Karpas-422 (cell line): ENCODE measurements around the gene TMX4. TPM values are rescaled to one million over a fixed set of nuclear protein-coding genes. Genes with fewer than 3 reads are reported as not detected.

Source experiments
- DNase-seq: peaks from one replicate; pipeline ENCODE4 v3.0.0-alpha.2; 2015
- H2AFZ ChIP-seq: fragments of 200-600 bp; sonication (generic); 2 replicates; pipeline ENCODE4 v1.6.1; 2014; ENCODE audit warnings: antibody characterized with exemption, low read length, mixed read lengths
- H3K27ac ChIP-seq: fragments of 200-600 bp; sonication (generic); 2 replicates; pipeline ENCODE4 v1.5.1; 2014; ENCODE audit warnings: mild to moderate bottlenecking, low read length, moderate library complexity
- H3K27me3 ChIP-seq: fragments of 200-600 bp; sonication (generic); 2 replicates; pipeline ENCODE4 v1.6.1; 2014; ENCODE audit warnings: low read length, mixed read lengths
- H3K36me3 ChIP-seq: fragments of 200-600 bp; sonication (generic); 2 replicates; pipeline ENCODE4 v1.6.1; 2014; ENCODE audit warnings: low read length, mixed read lengths; ENCODE audit not compliant: insufficient read depth
- H3K4me1 ChIP-seq: fragments of 200-600 bp; sonication (generic); 2 replicates; pipeline ENCODE4 v1.6.1; 2014; ENCODE audit warnings: mild to moderate bottlenecking, low read length, mixed read lengths
- H3K4me2 ChIP-seq: fragments of 200-600 bp; sonication (generic); 2 replicates; pipeline ENCODE4 v1.6.1; 2014; ENCODE audit warnings: low read length, low read depth, mild to moderate bottlenecking; ENCODE audit not compliant: poor library complexity, severe bottlenecking
- H3K4me3 ChIP-seq: fragments of 200-600 bp; sonication (generic); 2 replicates; pipeline ENCODE4 v1.5.1; 2014; ENCODE audit warnings: mild to moderate bottlenecking, antibody characterized with exemption, low read length, mixed read lengths
- H3K79me2 ChIP-seq: fragments of 200-600 bp; sonication (generic); 2 replicates; pipeline ENCODE4 v1.6.1; 2014; ENCODE audit warnings: mild to moderate bottlenecking, low read length, mixed read lengths
- H3K9ac ChIP-seq: fragments of 200-600 bp; sonication (generic); 2 replicates; pipeline ENCODE4 v1.6.0; 2014; ENCODE audit warnings: low read length
- H3K9me2 ChIP-seq: fragments of 200-600 bp; sonication (generic), shearing (Covaris generic); replicated peaks from 2 replicates; pipeline ENCODE4 v1.6.0; 2014; ENCODE audit warnings: mild to moderate bottlenecking, low read length, moderate library complexity; ENCODE audit not compliant: insufficient read depth
- H3K9me3 ChIP-seq: fragments of 300-700, 200-600 bp; sonication (generic); 2 replicates; pipeline ENCODE4 v1.6.1; 2014; ENCODE audit warnings: low read length, mixed read lengths
- H4K20me1 ChIP-seq: fragments of 200-600 bp; sonication (generic); 2 replicates; pipeline ENCODE4 v1.6.1; 2014; ENCODE audit warnings: mild to moderate bottlenecking, antibody characterized with exemption, low read length, low read depth; ENCODE audit not compliant: insufficient read depth
- total RNA-seq: library from RNA; depleted of rRNA; stranded (reverse); fragments of >200 nt; shearing (Covaris generic); gene quantifications from 2 replicates; pipeline ENCODE4 v1.2.3, GENCODE V29; 2014; ENCODE audit warnings: low replicate concordance

TMX4 gene
- total RNA-seq, 1 experiment from 2014 or later: 10.1 TPM

DNA sequence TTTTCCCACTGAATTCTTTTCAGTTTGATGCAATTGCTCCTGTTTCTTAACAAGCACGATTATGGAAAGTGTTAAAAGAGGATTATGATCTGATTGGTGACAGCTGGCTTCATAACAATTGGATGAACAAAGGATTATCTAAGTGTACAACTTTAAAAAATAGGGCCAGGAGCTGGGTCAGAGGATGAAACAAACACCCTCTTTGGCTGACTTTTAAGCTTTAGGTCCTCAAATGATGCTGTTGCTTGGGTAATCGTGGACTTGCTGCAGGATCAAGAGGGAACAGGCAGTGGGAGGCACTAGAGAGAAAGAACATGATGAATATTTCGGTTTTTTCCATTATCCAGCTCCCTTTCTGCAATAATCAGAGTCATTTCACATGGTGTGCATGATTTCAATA is 35.5 kb upstream of the TMX4 start:
- Histone ChIP-seq H3K4me3 (no peak overlapping the region), H3K27ac (no peak overlapping the region), H3K9me2 (no peaks in the 10 kb centered on the region), H3K9me3 (no peaks in the 10 kb centered on the region), H3K27me3 (no peaks in the 10 kb centered on the region), H3K4me2 (no peak overlapping the region), H2AFZ (no peak overlapping the region), H3K4me1 (no peaks in the 10 kb centered on the region), H3K79me2 (no peaks in the 10 kb centered on the region), H3K36me3 (no peaks in the 10 kb centered on the region), H3K9ac (no peak overlapping the region), H4K20me1 (no peaks in the 10 kb centered on the region)
- DNase-seq: no peak

- Histone ChIP-seq H3K4me1 (no peaks in the 10 kb centered on the region), H2AFZ (no peak overlapping the region), H3K9me3 (no peaks in the 10 kb centered on the region), H3K9me2 (no peaks in the 10 kb centered on the region), H3K9ac (no peak overlapping the region), H3K4me3 (no peak overlapping the region), H3K36me3 (no peaks in the 10 kb centered on the region), H3K4me2 (no peak overlapping the region), H4K20me1 (no peaks in the 10 kb centered on the region), H3K27me3 (no peaks in the 10 kb centered on the region), H3K27ac (no peak overlapping the region), H3K79me2 (no peaks in the 10 kb centered on the region)
- DNase-seq: no peak
These were observed 30.7 kb upstream of the TMX4 start for GRCh38 chr20:8050157-8050837.

- H3K4me1 ChIP-seq: no peaks in the 10 kb centered on the region
- no peak for DNase-seq
- no peaks in the 10 kb centered on the region for H4K20me1 ChIP-seq
- no peaks in the 10 kb centered on the region for H3K79me2 ChIP-seq
- no peak overlapping the region for H3K4me3 ChIP-seq
- H3K9ac ChIP-seq: no peak overlapping the region
- H3K9me2 ChIP-seq: no peaks in the 10 kb centered on the region
- no peak overlapping the region for H3K4me2 ChIP-seq
- H3K27ac ChIP-seq: no peak overlapping the region
- H3K36me3 ChIP-seq: no peaks in the 10 kb centered on the region
- no peak overlapping the region for H2AFZ ChIP-seq
- no peaks in the 10 kb centered on the region for H3K9me3 ChIP-seq
- no peaks in the 10 kb centered on the region for H3K27me3 ChIP-seq
These were observed 29.7 kb upstream of the TMX4 start for GRCh38 chr20:8049310-8049709.

DNA sequence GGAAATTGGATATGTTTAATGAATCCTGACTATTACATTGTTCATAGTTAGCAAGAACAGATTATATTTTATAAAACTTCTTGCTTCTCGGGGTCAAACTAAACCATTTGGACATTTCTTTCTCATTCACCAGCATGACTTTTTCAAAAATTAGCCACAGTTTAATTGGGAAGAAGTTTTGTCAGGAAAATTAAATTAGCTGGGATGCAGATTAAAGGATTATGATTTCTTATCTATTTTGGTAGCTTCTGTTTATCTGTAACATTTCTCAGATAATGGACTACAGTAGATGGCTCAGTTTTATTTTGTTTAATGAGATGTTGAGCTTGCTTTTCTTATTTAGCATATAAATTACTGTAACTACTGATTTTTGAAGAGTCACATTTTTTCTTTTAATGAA is 26.4 kb upstream of the TMX4 start:
- DNase-seq: no peak
- Histone ChIP-seq H3K27ac (no peak overlapping the region), H3K9me2 (no peaks in the 10 kb centered on the region), H3K4me2 (no peak overlapping the region), H3K9me3 (no peaks in the 10 kb centered on the region), H3K4me1 (no peaks in the 10 kb centered on the region), H3K36me3 (no peaks in the 10 kb centered on the region), H3K79me2 (no peaks in the 10 kb centered on the region), H3K27me3 (no peaks in the 10 kb centered on the region), H4K20me1 (no peaks in the 10 kb centered on the region), H2AFZ (no peak overlapping the region), H3K4me3 (no peak overlapping the region), H3K9ac (no peak overlapping the region)

- Histone ChIP-seq H3K9me2 (no peaks in the 10 kb centered on the region), H3K4me1 (no peaks in the 10 kb centered on the region), H4K20me1 (no peaks in the 10 kb centered on the region), H2AFZ (no peak overlapping the region), H3K4me2 (no peak overlapping the region), H3K36me3 (no peaks in the 10 kb centered on the region), H3K9me3 (no peaks in the 10 kb centered on the region), H3K79me2 (no peaks in the 10 kb centered on the region), H3K27me3 (no peaks in the 10 kb centered on the region), H3K9ac (no peak overlapping the region), H3K4me3 (no peak overlapping the region), H3K27ac (no peak overlapping the region)
- DNase-seq: peak; percentile 83
These were observed 24.2 kb upstream of the TMX4 start for GRCh38 chr20:8043687-8044282.

GRCh38 chr20:8039042-8039441 is 19.5 kb upstream of the TMX4 start:
- DNase-seq: peak; percentile 40
- Histone ChIP-seq H3K27me3 (no peaks in the 10 kb centered on the region), H4K20me1 (no peaks in the 10 kb centered on the region), H3K9me3 (no peaks in the 10 kb centered on the region), H3K27ac (no peak overlapping the region), H3K9me2 (no peaks in the 10 kb centered on the region), H3K79me2 (no peaks in the 10 kb centered on the region), H3K4me3 (no peak overlapping the region), H3K4me1 (no peaks in the 10 kb centered on the region), H3K36me3 (no peaks in the 10 kb centered on the region), H2AFZ (no peak overlapping the region), H3K4me2 (no peak overlapping the region), H3K9ac (no peak overlapping the region)

- H3K79me2 ChIP-seq: no peaks in the 10 kb centered on the region
- H2AFZ ChIP-seq: no peak overlapping the region
- no peaks in the 10 kb centered on the region for H4K20me1 ChIP-seq
- H3K9me2 ChIP-seq: no peaks in the 10 kb centered on the region
- no peak overlapping the region for H3K4me2 ChIP-seq
- no peaks in the 10 kb centered on the region for H3K4me1 ChIP-seq
- H3K9me3 ChIP-seq: no peaks in the 10 kb centered on the region
- no peak overlapping the region for H3K27ac ChIP-seq
- no peak overlapping the region for H3K4me3 ChIP-seq
- DNase-seq: no peak
- no peak overlapping the region for H3K9ac ChIP-seq
- H3K27me3 ChIP-seq: no peaks in the 10 kb centered on the region
- no peaks in the 10 kb centered on the region for H3K36me3 ChIP-seq
These were observed 17.2 kb upstream of the TMX4 start for GRCh38 chr20:8036771-8037170.

DNA sequence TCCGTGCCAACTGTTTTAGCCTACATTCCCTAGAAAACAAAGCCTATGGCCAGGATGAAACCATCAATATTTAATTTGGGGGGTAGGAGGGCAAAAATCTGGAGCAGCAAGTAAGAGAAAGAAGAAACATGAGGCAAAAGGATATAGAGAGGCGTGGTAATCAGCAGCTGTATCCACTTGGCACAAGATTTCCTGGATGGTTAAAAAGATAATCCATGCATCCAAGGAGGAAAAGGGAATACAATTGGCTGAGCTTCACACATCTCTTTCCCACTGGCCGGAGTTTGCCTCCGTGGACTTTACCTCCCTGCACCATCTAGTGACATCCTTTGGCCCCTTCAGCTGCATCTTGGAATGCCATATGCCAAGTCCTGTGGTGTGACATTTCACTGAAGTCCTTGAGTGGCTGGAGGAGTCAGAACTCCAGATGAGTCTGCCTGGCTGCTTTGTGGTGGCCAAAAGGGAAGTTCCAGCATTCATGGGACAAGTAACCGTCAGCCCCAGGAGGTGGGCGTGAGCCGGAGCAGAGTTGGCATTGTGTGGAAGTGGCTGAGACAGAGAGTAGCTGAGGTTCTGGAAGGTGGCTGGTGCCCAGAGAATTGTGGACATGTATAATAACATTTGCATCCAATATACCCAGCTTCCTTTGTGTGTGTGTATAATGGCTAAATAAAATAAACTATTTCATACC is 13.7 kb upstream of the TMX4 start:
- Histone ChIP-seq H3K36me3 (no peaks in the 10 kb centered on the region), H4K20me1 (no peaks in the 10 kb centered on the region), H3K9me2 (no peaks in the 10 kb centered on the region), H3K79me2 (no peaks in the 10 kb centered on the region), H2AFZ (no peak overlapping the region), H3K4me2 (no peak overlapping the region), H3K27me3 (no peaks in the 10 kb centered on the region), H3K4me3 (no peak overlapping the region), H3K9ac (no peak overlapping the region), H3K27ac (no peak overlapping the region), H3K4me1 (no peaks in the 10 kb centered on the region), H3K9me3 (no peaks in the 10 kb centered on the region)
- peak; percentile 27 for DNase-seq
